Prostate gland (tissue), 2 donors: ENCODE measurements around the gene MDFIC.
"Not testable (repeated sequence)": the region's sequence is repeated elsewhere in the genome, so short reads cannot be mapped to it uniquely, and the experiment has no call there.

Experiments used
- CTCF ChIP-seq, 4 experiments: fragments of 200-600 bp in 2 of 4; fragments of 450-650 bp in 2 of 4; sonication (generic) in 2 of 4; IDR thresholded peaks; 1 replicate in 3 of 4; 2 replicates in 1 of 4; pipeline ENCODE4 v1.5.1; 2016 to 2019; ENCODE audit warnings: antibody characterized with exemption in 4 of 4, mild to moderate bottlenecking in 2 of 4, moderate library complexity in 2 of 4
- POLR2A ChIP-seq: fragments of 450-650 bp; IDR thresholded peaks from one replicate; pipeline ENCODE4 v1.6.1; 2016; ENCODE audit warnings: antibody characterized with exemption, mild to moderate bottlenecking
- POLR2AphosphoS5 ChIP-seq: sonication (generic); formaldehyde crosslinking; IDR thresholded peaks from one replicate; pipeline ENCODE4 v1.6.1; 2017; ENCODE audit warnings: antibody characterized with exemption

- not testable (repeated sequence) for TF ChIP-seq POLR2AphosphoS5; CTCF (IDR thresholded peaks at IDR 0.05); POLR2A
These were observed 32.8 kb upstream of the MDFIC start for GRCh38 chr7:114889116-114889515.
